Osteocyte (in vitro differentiated cells): ENCODE data around the gene CDK12. TPM values are rescaled to one million over a fixed set of nuclear protein-coding genes. Genes with fewer than 3 reads are reported as not detected.

Source experiments
- DNase-seq: peaks from one replicate; pipeline ENCODE4 v3.0.0; 2021; ENCODE audit warnings: mixed read lengths; ENCODE audit not compliant: unreplicated experiment; ENCODE audit errors: extremely low spot score
- H3K27ac Mint-ChIP-seq: one replicate; pipeline ENCODE4 v1.8.0; 2021; ENCODE audit warnings: mild to moderate bottlenecking, mixed read lengths; ENCODE audit not compliant: unreplicated experiment
- H3K27me3 Mint-ChIP-seq: one replicate; pipeline ENCODE4 v1.8.0; 2021; ENCODE audit warnings: mixed read lengths; ENCODE audit not compliant: unreplicated experiment
- H3K36me3 Mint-ChIP-seq: one replicate; pipeline ENCODE4 v1.8.0; 2021; ENCODE audit warnings: mixed read lengths; ENCODE audit not compliant: unreplicated experiment
- H3K4me1 Mint-ChIP-seq: one replicate; pipeline ENCODE4 v1.8.0; 2021; ENCODE audit warnings: mixed read lengths; ENCODE audit not compliant: unreplicated experiment
- H3K4me3 Mint-ChIP-seq: one replicate; pipeline ENCODE4 v1.8.0; 2021; ENCODE audit warnings: mild to moderate bottlenecking, moderate library complexity, mixed read lengths; ENCODE audit not compliant: unreplicated experiment
- H3K9me3 Mint-ChIP-seq: one replicate; pipeline ENCODE4 v1.8.0; 2021; ENCODE audit warnings: mixed read lengths; ENCODE audit not compliant: unreplicated experiment
- total RNA-seq: library from RNA; stranded (reverse); gene quantifications from 2 replicates; pipeline ENCODE4 v1.2.1, GENCODE V29; 2021
- TF ChIP-seq, protein P1 (sequence below): fragments of 200-600 bp; sonication (generic); IDR thresholded peaks from 2 replicates; pipeline ENCODE4 v1.5.0; 2021; ENCODE audit warnings: antibody characterized with exemption, mild to moderate bottlenecking, moderate library complexity

Gene CDK12
- total RNA-seq, 1 donor from 2014 or later = 59.0 TPM

DNA sequence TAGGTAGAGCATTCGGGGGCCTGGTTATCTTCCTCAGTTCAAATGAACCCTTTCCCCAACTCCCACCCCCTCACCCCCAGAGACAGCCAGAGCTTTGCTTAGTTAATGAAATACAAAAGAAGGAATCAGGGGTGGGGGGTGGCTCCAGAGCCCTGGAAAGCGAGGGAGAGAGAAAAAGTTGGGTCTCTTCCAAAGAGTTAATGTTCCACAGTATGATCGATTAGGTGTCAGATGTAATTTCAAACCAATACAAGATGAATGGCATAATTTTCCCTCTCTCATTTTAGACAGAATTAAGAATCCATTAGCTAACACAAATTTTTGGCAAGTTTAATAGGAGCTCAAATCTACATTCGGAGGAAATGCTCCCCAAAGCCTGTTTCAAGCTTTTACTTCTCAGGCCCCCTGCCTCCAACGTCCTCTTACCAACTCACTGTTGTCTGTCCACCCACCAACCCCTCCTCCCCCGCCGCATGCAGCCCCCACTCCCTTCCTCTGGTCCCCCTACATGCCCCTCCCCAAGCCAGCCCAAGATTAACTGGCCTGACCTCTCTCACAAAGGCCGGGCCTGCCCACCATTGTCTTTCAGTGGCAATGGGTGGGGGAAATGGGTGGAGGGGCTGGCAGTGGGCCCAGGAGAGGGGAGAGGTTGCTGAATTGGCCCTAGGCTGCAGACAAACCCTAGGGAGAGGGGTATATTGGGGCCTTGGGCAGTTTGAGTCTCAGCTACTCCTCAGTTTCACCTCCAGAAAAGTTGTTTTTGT is 118.2 kb downstream of the CDK12 start:
- Mint-ChIP-seq H3K36me3 (no peaks in the 10 kb centered on the region), H3K4me3 (no peak overlapping the region), H3K27me3 (peaks cover 40% of the 10 kb centered on the region), H3K9me3 (no peaks in the 10 kb centered on the region), H3K27ac (no peak overlapping the region), H3K4me1 (no peaks in the 10 kb centered on the region)
- TF ChIP-seq, protein P1, sequence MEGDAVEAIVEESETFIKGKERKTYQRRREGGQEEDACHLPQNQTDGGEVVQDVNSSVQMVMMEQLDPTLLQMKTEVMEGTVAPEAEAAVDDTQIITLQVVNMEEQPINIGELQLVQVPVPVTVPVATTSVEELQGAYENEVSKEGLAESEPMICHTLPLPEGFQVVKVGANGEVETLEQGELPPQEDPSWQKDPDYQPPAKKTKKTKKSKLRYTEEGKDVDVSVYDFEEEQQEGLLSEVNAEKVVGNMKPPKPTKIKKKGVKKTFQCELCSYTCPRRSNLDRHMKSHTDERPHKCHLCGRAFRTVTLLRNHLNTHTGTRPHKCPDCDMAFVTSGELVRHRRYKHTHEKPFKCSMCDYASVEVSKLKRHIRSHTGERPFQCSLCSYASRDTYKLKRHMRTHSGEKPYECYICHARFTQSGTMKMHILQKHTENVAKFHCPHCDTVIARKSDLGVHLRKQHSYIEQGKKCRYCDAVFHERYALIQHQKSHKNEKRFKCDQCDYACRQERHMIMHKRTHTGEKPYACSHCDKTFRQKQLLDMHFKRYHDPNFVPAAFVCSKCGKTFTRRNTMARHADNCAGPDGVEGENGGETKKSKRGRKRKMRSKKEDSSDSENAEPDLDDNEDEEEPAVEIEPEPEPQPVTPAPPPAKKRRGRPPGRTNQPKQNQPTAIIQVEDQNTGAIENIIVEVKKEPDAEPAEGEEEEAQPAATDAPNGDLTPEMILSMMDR = no peak
- DNase-seq = no peak

DNA sequence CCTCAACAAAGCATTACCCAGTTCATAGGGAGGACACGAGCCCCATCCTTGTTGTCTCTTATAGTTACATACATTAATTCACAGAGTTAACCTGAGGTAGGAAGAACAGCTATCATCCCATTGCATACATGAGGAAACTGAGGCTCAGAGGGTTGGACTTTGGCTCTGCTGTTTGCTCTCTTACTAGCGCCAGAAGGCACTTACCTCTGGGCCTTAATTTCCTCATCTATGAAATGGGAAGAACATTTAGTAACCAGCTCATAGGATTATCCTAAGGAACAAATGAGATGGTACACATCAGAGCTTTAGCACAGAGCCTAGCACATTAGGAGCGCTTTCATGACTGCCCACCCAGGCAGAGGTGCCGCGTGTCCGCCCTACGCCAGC is 118.8 kb downstream of the CDK12 start:
- H3K36me3 Mint-ChIP-seq = no peaks in the 10 kb centered on the region
- no peaks in the 10 kb centered on the region for H3K9me3 Mint-ChIP-seq
- peaks cover 43% of the 10 kb centered on the region for H3K27me3 Mint-ChIP-seq
- TF ChIP-seq, protein P1 = no peak
- no peak overlapping the region for H3K4me3 Mint-ChIP-seq
- H3K4me1 Mint-ChIP-seq = no peaks in the 10 kb centered on the region
- DNase-seq = no peak
- no peak overlapping the region for H3K27ac Mint-ChIP-seq

DNA sequence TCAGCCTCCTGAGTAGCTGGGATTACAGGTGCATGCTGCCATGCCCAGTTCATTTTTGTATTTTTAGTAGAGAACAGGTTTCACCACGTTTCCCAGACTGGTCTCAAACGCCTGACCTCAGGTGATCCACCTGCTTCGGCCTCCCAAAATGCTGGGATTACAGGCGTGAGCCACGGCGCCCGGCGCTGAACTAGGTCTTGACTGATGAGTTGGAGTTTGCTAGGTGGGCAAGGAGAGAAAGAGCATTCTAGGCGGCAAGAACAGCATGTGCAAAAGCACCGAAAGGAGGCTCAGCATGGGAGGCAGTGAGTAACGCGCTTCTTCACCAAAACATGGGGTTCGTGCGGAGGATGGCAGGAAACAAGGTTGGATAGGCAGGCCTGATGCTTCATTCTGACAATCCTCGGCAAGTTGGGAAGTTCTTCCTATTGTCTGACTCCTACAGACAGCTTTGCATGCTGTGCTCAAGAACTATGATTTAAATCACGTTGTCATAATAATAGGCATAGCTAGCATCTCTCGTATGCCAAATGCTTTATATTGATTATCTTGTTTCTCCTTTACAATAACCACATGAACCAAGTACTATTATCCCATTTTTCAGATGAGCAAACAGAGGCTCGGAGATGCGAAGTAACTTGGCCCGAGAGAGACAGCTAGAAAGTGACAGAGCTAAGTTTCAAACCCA is 119.9 kb downstream of the CDK12 start:
- Mint-ChIP-seq H3K4me1 (no peaks in the 10 kb centered on the region), H3K4me3 (no peak overlapping the region), H3K27ac (no peak overlapping the region), H3K27me3 (peaks cover 43% of the 10 kb centered on the region), H3K36me3 (no peaks in the 10 kb centered on the region), H3K9me3 (no peaks in the 10 kb centered on the region)
- TF ChIP-seq, protein P1 = no peak
- no peak for DNase-seq

DNA sequence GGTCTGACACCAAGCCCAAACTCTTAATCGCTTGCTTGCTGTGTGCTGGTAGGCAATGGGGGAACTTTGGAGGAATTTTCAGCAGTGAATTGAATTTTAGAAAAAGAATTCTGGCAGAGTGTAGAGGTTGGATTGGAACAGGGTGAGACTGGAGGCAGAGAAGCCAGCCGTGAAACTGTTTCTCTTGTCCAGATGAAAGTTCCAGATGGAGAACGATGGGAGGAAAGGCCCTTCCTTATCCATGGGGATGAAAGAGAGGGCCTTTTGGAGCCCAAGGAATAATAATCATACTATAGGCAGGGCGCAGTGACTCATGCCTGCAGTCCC is 120.4 kb downstream of the CDK12 start:
- TF ChIP-seq, protein P1 = no peak
- Mint-ChIP-seq H3K4me3 (no peak overlapping the region), H3K27me3 (peaks cover 43% of the 10 kb centered on the region), H3K36me3 (no peaks in the 10 kb centered on the region), H3K27ac (no peak overlapping the region), H3K4me1 (no peaks in the 10 kb centered on the region), H3K9me3 (no peaks in the 10 kb centered on the region)
- DNase-seq = no peak

DNA sequence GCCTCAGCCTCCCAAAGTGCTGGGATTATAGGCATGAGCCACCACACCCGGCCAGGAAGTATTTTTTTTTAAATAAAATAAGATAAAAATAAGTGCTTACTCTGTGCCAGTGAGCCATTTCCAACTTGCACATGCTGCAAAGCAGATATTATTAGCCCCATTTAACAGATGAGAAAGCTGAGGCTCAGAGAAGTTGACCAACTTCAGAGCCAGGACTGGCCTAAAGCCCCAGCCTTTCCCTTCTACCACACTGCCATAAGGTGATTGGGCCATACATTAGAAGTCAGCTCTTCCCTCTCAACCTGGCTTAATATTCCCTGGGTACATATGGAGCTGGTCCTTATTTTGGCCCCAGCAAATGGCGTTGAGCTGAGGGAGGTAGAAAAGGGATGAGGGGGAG is 121.4 kb downstream of the CDK12 start:
- H3K4me3 Mint-ChIP-seq = no peak overlapping the region
- no peak overlapping the region for H3K27ac Mint-ChIP-seq
- H3K4me1 Mint-ChIP-seq = no peaks in the 10 kb centered on the region
- no peaks in the 10 kb centered on the region for H3K9me3 Mint-ChIP-seq
- H3K36me3 Mint-ChIP-seq = no peaks in the 10 kb centered on the region
- H3K27me3 Mint-ChIP-seq = peaks cover 44% of the 10 kb centered on the region
- TF ChIP-seq, protein P1 = no peak
- no peak for DNase-seq
